Parathyroid adenoma (tissue), 2 donors: ENCODE measurements around the gene RESP18.

Experiments used
- H2AFZ ChIP-seq: fragments of 300-600 bp; sonication (generic); one replicate; pipeline ENCODE4 v1.7.0; 2017; ENCODE audit warnings: antibody characterized with exemption, mild to moderate bottlenecking
- H3K27ac ChIP-seq: fragments of 300-600 bp; sonication (generic); one replicate; pipeline ENCODE4 v1.7.0; 2017
- H3K27me3 ChIP-seq: fragments of 300-600 bp; sonication (generic); one replicate; pipeline ENCODE4 v1.7.0; 2017; ENCODE audit warnings: low read length; ENCODE audit not compliant: control insufficient read depth, insufficient read depth
- H3K36me3 ChIP-seq: fragments of 300-600 bp; sonication (generic); one replicate; pipeline ENCODE4 v1.7.0; 2017; ENCODE audit warnings: low read length; ENCODE audit not compliant: control insufficient read depth, insufficient read depth
- H3K4me1 ChIP-seq: fragments of 300-600 bp; sonication (generic); one replicate; pipeline ENCODE4 v1.7.0; 2017; ENCODE audit warnings: control low read depth
- H3K4me2 ChIP-seq: fragments of 300-600 bp; sonication (generic); one replicate; pipeline ENCODE4 v1.7.0; 2017; ENCODE audit warnings: low read length
- H3K4me3 ChIP-seq: fragments of 300-600 bp; sonication (generic); one replicate; pipeline ENCODE4 v1.7.0; 2017; ENCODE audit warnings: low read depth, low read length
- H3K79me2 ChIP-seq: fragments of 300-600 bp; sonication (generic); one replicate; pipeline ENCODE4 v1.7.0; 2017; ENCODE audit warnings: control low read depth
- H3K9ac ChIP-seq: fragments of 300-600 bp; sonication (generic); one replicate; pipeline ENCODE4 v1.7.0; 2017; ENCODE audit warnings: mild to moderate bottlenecking
- H3K9me3 ChIP-seq: fragments of 300-600 bp; sonication (generic); one replicate; pipeline ENCODE4 v1.7.0; 2017; ENCODE audit warnings: low read length; ENCODE audit not compliant: control insufficient read depth
- CTCF ChIP-seq: fragments of 300-600 bp; sonication (generic); IDR thresholded peaks from one replicate; pipeline ENCODE4 v1.7.0; 2017; ENCODE audit warnings: antibody characterized with exemption, mild to moderate bottlenecking
- donor health status: primary hyperparathyroidism.

The RESP18 gene

DNA sequence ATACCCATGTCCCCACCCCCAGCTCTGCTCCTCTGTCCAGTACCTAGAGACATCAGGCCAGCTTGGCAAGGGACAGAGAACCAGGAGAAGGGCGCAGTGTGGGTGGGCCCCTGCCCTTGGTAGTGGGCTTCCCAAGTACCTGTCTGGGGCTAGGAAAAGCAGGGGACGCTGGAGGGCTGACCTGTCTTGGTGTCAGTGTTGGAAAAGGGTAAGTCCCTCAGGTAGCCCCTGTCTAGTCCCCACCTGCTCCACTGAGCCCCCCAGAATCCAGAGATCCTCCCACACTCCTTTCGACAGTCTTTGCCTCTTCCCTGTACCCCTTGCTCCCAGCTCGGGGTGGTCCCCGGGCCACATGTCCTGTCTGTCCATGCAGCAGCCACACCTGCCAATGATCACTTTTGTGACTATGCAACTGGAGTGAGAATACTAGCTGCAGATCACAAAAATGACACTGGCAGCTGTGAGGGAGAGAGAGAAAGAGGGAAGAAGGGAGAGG lies 38.8 kb downstream of the RESP18 start:
- Histone ChIP-seq H2AFZ (no peak overlapping the region), H3K27me3 (no peaks in the 10 kb centered on the region), H3K27ac (no peak overlapping the region), H3K4me2 (no peak overlapping the region), H3K4me1 (peaks cover 6% of the 10 kb centered on the region), H3K4me3 (no peak overlapping the region), H3K79me2 (peaks cover 2% of the 10 kb centered on the region), H3K9me3 (no peaks in the 10 kb centered on the region), H3K36me3 (no peaks in the 10 kb centered on the region), H3K9ac (no peak overlapping the region)
- TF ChIP-seq CTCF = no peak

GRCh38 chr2:219292616-219293015 lies 39.9 kb downstream of the RESP18 start:
- no peaks in the 10 kb centered on the region for H3K9me3 ChIP-seq
- no peak overlapping the region for H3K27ac ChIP-seq
- TF ChIP-seq CTCF = no peak
- H2AFZ ChIP-seq = no peak overlapping the region
- H3K36me3 ChIP-seq = no peaks in the 10 kb centered on the region
- no peak overlapping the region for H3K4me3 ChIP-seq
- H3K9ac ChIP-seq = no peak overlapping the region
- H3K79me2 ChIP-seq = no peaks in the 10 kb centered on the region
- H3K4me2 ChIP-seq = no peak overlapping the region
- peaks cover 6% of the 10 kb centered on the region for H3K4me1 ChIP-seq
- no peaks in the 10 kb centered on the region for H3K27me3 ChIP-seq

- H3K4me3 ChIP-seq = no peak overlapping the region
- H3K27ac ChIP-seq = no peak overlapping the region
- peaks cover 6% of the 10 kb centered on the region for H3K4me1 ChIP-seq
- no peak for TF ChIP-seq CTCF
- H3K9me3 ChIP-seq = no peaks in the 10 kb centered on the region
- H3K9ac ChIP-seq = no peak overlapping the region
- H2AFZ ChIP-seq = no peak overlapping the region
- no peaks in the 10 kb centered on the region for H3K27me3 ChIP-seq
- no peak overlapping the region for H3K4me2 ChIP-seq
- H3K79me2 ChIP-seq = no peaks in the 10 kb centered on the region
- H3K36me3 ChIP-seq = no peaks in the 10 kb centered on the region
Measured at GRCh38 chr2:219291910-219292490, 40.5 kb downstream of the RESP18 start.

- TF ChIP-seq CTCF = no peak
- H3K9me3 ChIP-seq = no peaks in the 10 kb centered on the region
- H3K9ac ChIP-seq = no peak overlapping the region
- no peak overlapping the region for H3K4me3 ChIP-seq
- H3K4me2 ChIP-seq = no peak overlapping the region
- no peaks in the 10 kb centered on the region for H3K27me3 ChIP-seq
- H3K27ac ChIP-seq = no peak overlapping the region
- no peaks in the 10 kb centered on the region for H3K79me2 ChIP-seq
- no peak overlapping the region for H2AFZ ChIP-seq
- H3K4me1 ChIP-seq = peaks cover 6% of the 10 kb centered on the region
- H3K36me3 ChIP-seq = no peaks in the 10 kb centered on the region
Measured at GRCh38 chr2:219291394-219291793, 41.1 kb downstream of the RESP18 start.
